Stomach (tissue), 9 donors: ENCODE measurements around the gene ERO1A. TPM values are rescaled to one million over a fixed set of nuclear protein-coding genes. Genes with fewer than 3 reads are reported as not detected.

Experiments used
- DNase-seq, 2 donors: peaks; one replicate each; pipeline versions ENCODE4 v3.0.0 to v3.0.0-alpha.2; 2013 to 2019
- H3K27ac ChIP-seq, 5 donors: fragments of 200-600 bp in 4 of 5; sonication (generic) in 4 of 5; one replicate each; pipeline ENCODE4 v1.5.1; 2013 to 2019; ENCODE audit warnings: mild to moderate bottlenecking in 1 of 5, moderate library complexity in 1 of 5
- H3K27me3 ChIP-seq, 3 donors: fragments of 200-600 bp; sonication (generic); one replicate each; pipeline ENCODE4 v1.5.1; 2017 to 2019; ENCODE audit warnings: mixed run types in 1 of 3
- H3K36me3 ChIP-seq, 4 donors: fragments of 200-600 bp; sonication (generic); 1 replicate in 3 of 4; 2 replicates in 1 of 4; pipeline ENCODE4 v1.5.1; 2016 to 2019
- H3K4me1 ChIP-seq, 4 donors: fragments of 200-600 bp; sonication (generic); one replicate each; pipeline ENCODE4 v1.5.1; 2016 to 2019
- H3K4me3 ChIP-seq, 4 donors: fragments of 200-600 bp; sonication (generic) in 3 of 4; one replicate each; pipeline ENCODE4 v1.5.1; 2016 to 2019; ENCODE audit warnings: mild to moderate bottlenecking in 1 of 4
- H3K9me3 ChIP-seq, 4 donors: fragments of 200-600 bp; sonication (generic); one replicate each; pipeline ENCODE4 v1.5.1; 2016 to 2019
- EP300 ChIP-seq: sonication (generic); formaldehyde crosslinking; IDR thresholded peaks from one replicate; pipeline ENCODE4 v1.6.1; 2017; ENCODE audit warnings: antibody characterized with exemption
- POLR2A ChIP-seq, 4 donors: fragments of 450-650 bp; IDR thresholded peaks; one replicate each; pipeline ENCODE4 v1.6.1; 2016; ENCODE audit warnings: antibody characterized with exemption in 4 of 4, control low read depth in 2 of 4, mild to moderate bottlenecking in 1 of 4, moderate library complexity in 1 of 4
- POLR2AphosphoS5 ChIP-seq, 3 donors: sonication (generic); formaldehyde crosslinking; IDR thresholded peaks; one replicate each; pipeline ENCODE4 v1.6.1; 2016; ENCODE audit warnings: antibody characterized with exemption in 3 of 3
- WGBS, 5 donors: extraction: QIAGEN DNeasy Blood & Tissue Kit in 3 of 5; methylation state at CpG; one replicate each; pipeline versions ENCODE4 v1.1.5 to v1.1.7; 2013 to 2018; 5-methylcytosine and 5-hydroxymethylcytosine counted together
- intact Hi-C: fragments of 100-400 bp; cut with DNase I; formaldehyde crosslinking; loops from one replicate; pipeline ENCODE4 v1.15.1; 2023; ENCODE audit warnings: low total_unique reads
- polyA plus RNA-seq, 3 donors: library from polyadenylated mRNA; stranded (reverse); fragments of 200-250 nt; gene quantifications; one replicate each; pipeline ENCODE4 v1.2.3, GENCODE V29; 2013
- total RNA-seq, 5 donors: library from RNA; depleted of rRNA; stranded (reverse); fragments of >200 nt; gene quantifications; one replicate each; pipeline versions ENCODE4 v1.1.0 to v1.2.3, GENCODE V29; 2014 to 2016
- TF ChIP-seq, protein P1 (sequence below), 7 experiments: fragments of 450-650 bp in 4 of 7; fragments of 200-600 bp in 3 of 7; sonication (generic) in 3 of 7; IDR thresholded peaks; one replicate each; pipeline ENCODE4 v1.5.1; 2016 to 2019; ENCODE audit warnings: antibody characterized with exemption in 7 of 7, control low read depth in 2 of 7, mild to moderate bottlenecking in 1 of 7
- donor health status: healthy with polysubstance abuse.
- donor health status: Bipolar disorder and iron deficiency.
- donor health status: healthy.

Gene ERO1A
- total and polyA plus RNA-seq, 8 donors = 6.9 to 105 (median 54.9) TPM

DNA sequence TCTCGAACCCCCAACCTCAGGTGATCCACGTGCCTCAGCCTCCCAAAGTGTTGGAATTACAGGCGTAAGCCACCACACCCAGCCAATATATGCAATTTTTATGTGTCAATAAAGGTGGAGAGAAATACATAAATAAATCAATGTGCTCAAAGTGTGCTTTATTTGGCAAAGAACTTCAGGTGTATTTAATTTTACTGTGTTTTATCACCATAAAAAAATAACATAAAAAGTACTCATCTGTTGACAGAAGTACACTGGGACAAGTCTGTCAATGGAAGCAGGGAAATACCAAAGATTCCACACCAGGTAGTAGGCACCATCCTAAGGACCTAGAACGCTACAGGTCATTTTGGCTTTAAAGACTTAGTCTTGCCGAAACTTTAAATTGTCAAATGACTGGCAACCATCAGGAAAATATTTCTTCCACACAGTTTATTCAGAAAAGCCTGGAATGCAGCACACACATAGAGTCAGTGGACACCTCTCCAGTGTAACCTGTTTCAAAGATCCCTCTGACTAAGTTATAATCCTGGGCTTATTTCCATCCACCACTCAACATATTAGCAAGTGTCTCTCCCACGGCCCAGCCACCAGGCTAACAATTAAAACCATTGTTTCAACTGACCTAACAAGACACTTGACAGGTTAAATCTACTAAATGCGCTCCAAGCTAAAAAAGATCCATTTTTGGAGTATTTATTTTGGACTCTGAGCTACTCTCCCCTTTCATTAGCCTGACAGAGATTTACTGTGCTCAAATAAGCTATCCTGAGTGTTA, 4.2 kb downstream of the ERO1A start:
- no peak for DNase-seq
- Histone ChIP-seq H3K4me3 (no peak overlapping the region), H3K27ac (no peak overlapping the region), H3K9me3 (no peaks in the 10 kb centered on the region), H3K27me3 (no peaks in the 10 kb centered on the region), H3K4me1 (peaks cover 30 to 80% (median 62%) of the 10 kb centered on the region in 4 donors), H3K36me3 (no peaks in the 10 kb centered on the region)
- WGBS, 5 donors = 60 to 76% (median 63%) methylated on average over 7 of the region's 7 CpGs
- TF ChIP-seq, protein P1, sequence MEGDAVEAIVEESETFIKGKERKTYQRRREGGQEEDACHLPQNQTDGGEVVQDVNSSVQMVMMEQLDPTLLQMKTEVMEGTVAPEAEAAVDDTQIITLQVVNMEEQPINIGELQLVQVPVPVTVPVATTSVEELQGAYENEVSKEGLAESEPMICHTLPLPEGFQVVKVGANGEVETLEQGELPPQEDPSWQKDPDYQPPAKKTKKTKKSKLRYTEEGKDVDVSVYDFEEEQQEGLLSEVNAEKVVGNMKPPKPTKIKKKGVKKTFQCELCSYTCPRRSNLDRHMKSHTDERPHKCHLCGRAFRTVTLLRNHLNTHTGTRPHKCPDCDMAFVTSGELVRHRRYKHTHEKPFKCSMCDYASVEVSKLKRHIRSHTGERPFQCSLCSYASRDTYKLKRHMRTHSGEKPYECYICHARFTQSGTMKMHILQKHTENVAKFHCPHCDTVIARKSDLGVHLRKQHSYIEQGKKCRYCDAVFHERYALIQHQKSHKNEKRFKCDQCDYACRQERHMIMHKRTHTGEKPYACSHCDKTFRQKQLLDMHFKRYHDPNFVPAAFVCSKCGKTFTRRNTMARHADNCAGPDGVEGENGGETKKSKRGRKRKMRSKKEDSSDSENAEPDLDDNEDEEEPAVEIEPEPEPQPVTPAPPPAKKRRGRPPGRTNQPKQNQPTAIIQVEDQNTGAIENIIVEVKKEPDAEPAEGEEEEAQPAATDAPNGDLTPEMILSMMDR (IDR thresholded peaks at IDR 0.05) = no peak
- TF ChIP-seq POLR2AphosphoS5 (IDR thresholded peaks at IDR 0.05) (no peak), EP300 (no peak), POLR2A (IDR thresholded peaks at IDR 0.05) (no peak)
- intact Hi-C loops = no loop called here

DNA sequence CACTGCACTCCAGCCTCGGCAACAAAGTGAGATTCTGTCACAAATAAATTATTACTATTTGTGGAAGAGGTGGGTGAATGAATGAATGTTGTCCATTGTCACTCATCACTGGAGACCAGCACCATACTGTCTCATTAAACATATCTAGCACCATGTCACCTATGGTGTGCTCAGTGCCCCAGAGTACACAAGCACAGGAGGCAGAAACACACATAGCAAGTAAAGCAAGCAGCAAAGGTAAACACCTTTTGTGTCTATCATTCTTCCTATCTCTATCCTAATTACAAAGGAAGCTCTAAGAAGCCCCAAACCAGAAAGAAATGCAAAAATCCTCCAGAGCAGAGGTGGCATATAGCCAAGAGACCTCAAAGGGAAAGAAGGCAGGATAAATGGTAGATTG, 9.2 kb downstream of the ERO1A start:
- intact Hi-C loops = no loop called here
- WGBS, 5 donors = 82 to 100% (median 96%) methylated on average over 1 of the region's 1 CpG
- TF ChIP-seq POLR2A (IDR thresholded peaks at IDR 0.05) = no peak
- TF ChIP-seq POLR2AphosphoS5 (IDR thresholded peaks at IDR 0.05) = no peak
- TF ChIP-seq, protein P1 (IDR thresholded peaks at IDR 0.05) = no peak
- no peak for TF ChIP-seq EP300
- DNase-seq = no peak
- H3K27me3 ChIP-seq = no peaks in the 10 kb centered on the region
- peaks cover 0 to 12% (median 10%) of the 10 kb centered on the region in 4 donors for H3K36me3 ChIP-seq
- H3K4me1 ChIP-seq = peaks cover 14 to 62% (median 43%) of the 10 kb centered on the region in 4 donors
- no peak overlapping the region for H3K4me3 ChIP-seq
- no peaks in the 10 kb centered on the region for H3K9me3 ChIP-seq
- no peak overlapping the region for H3K27ac ChIP-seq

DNA sequence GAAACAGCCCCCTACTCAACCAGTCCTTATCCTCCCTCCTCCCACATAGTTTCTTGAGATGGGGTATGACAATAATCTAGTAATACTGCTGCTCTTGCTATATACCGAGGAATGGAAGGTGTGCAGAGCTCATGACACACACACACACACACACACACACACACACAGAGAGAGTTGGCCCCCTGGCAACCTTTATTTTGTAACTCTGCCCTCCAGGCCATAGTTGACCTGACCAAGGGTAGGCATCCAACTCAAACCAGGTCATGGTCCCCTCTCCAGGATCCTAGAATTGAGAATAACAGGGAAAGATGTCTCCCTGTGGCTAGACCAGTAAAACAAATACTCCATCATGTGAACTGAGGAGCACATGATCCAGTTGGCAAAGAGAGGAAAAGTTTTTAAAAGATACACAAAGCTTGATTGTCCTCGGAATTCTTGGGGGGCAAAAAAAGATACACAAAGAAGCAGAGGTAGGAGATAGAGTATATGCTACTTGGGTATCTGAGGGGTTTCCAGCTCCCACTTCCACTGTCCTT, 11.3 kb downstream of the ERO1A start:
- intact Hi-C loops = no loop called here
- Histone ChIP-seq H3K36me3 (peaks cover 0 to 24% (median 20%) of the 10 kb centered on the region in 4 donors), H3K4me3 (no peak overlapping the region), H3K9me3 (no peaks in the 10 kb centered on the region), H3K27me3 (no peaks in the 10 kb centered on the region), H3K4me1 (peaks cover 10 to 51% (median 31%) of the 10 kb centered on the region in 4 donors), H3K27ac (no peak overlapping the region)
- no peak for TF ChIP-seq POLR2A (IDR thresholded peaks at IDR 0.05)
- no peak for TF ChIP-seq EP300
- TF ChIP-seq POLR2AphosphoS5 (IDR thresholded peaks at IDR 0.05) = no peak
- TF ChIP-seq, protein P1 (IDR thresholded peaks at IDR 0.05) = no peak
- WGBS, 5 donors = 52 to 66% (median 54%) methylated on average over 2 of the region's 2 CpGs
- DNase-seq = no peak

DNA sequence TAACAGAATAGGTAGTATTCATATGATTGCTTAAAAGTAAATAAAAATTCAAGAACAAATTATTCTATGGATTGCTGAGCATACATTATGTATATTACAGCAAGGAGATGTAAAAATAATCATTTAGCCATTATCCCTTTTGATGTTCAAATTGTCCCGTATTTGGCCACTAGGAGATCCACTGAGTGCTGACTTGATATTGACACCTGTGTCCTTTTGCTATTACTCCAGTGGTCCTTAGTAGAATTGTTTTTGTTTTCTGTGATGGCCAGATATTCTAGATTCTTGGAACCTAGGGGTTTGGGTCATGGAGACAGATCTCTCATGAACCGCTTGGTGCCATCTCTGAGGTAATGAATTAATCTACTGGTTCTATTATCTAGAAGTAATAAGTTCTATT, 16.8 kb downstream of the ERO1A start:
- Histone ChIP-seq H3K27me3 (no peaks in the 10 kb centered on the region), H3K4me3 (no peak overlapping the region), H3K27ac (no peak overlapping the region), H3K9me3 (no peaks in the 10 kb centered on the region), H3K36me3 (peaks cover 8 to 79% (median 69%) of the 10 kb centered on the region in 4 donors), H3K4me1 (peaks cover 0 to under 1% (median 0%) of the 10 kb centered on the region in 4 donors)
- 85 to 97% (median 94%) methylated on average over 2 of the region's 2 CpGs for WGBS, 5 donors
- no peak for DNase-seq
- TF ChIP-seq, protein P1 (IDR thresholded peaks at IDR 0.05) = peak in 1 of 7 experiments; percentile 30
- TF ChIP-seq EP300 (no peak), POLR2AphosphoS5 (IDR thresholded peaks at IDR 0.05) (no peak), POLR2A (IDR thresholded peaks at IDR 0.05) (no peak)
- intact Hi-C loops = no loop called here
